ENCODE data around the gene SHQ1. TPM values are rescaled to one million over a fixed set of nuclear protein-coding genes. Genes with fewer than 3 reads are reported as not detected.

Gene SHQ1
- total RNA-seq, 1 donor from 2014 or later = 12.3 TPM

DNA sequence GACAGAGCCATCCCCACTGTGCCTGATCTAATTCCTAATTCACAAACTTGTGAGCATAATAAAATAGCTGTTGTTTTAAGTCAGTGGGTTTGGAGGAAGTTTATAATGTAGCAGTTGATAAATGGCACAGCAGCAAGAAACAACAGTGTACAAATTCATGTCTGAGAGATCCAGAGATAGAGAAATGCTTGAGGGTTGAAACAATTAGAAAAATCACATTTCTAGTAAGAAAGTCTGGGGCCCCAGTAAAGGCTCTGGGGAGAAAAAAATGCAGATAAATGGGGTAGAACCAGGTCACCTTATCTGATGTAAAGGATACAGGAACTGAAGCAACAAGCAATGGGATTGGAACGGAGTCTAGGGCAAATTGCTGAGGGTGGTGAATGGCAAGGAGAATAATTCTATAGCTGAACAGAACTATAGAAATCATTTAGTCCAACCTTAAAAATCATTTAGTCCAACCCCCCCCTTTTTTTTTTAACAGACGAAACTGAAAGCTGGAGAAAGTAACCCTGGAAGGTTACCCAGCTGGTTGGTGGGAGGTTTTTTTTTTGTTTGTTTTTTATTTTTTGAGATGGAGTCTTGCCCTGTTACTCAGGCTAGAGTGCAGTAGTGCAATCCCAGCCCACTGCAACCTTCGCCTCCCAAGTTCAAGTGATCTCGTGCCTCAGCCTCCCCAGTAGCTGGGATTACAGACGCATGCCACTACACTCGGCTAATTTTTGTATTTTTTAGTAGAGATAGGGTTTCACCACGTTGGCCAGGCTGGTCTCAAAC, 14.3 kb upstream of the SHQ1 start:
- TF ChIP-seq, protein P1, sequence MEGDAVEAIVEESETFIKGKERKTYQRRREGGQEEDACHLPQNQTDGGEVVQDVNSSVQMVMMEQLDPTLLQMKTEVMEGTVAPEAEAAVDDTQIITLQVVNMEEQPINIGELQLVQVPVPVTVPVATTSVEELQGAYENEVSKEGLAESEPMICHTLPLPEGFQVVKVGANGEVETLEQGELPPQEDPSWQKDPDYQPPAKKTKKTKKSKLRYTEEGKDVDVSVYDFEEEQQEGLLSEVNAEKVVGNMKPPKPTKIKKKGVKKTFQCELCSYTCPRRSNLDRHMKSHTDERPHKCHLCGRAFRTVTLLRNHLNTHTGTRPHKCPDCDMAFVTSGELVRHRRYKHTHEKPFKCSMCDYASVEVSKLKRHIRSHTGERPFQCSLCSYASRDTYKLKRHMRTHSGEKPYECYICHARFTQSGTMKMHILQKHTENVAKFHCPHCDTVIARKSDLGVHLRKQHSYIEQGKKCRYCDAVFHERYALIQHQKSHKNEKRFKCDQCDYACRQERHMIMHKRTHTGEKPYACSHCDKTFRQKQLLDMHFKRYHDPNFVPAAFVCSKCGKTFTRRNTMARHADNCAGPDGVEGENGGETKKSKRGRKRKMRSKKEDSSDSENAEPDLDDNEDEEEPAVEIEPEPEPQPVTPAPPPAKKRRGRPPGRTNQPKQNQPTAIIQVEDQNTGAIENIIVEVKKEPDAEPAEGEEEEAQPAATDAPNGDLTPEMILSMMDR (IDR thresholded peaks at IDR 0.05) = no peak
- TF ChIP-seq POLR2AphosphoS5 (IDR thresholded peaks at IDR 0.05; ENCODE audit: insufficient read depth in 1 of 2, low read depth in 1 of 2) (no peak), POLR2A (IDR thresholded peaks at IDR 0.05) (no peak)
- Histone ChIP-seq H3K27me3 (no peaks in the 10 kb centered on the region), H3K4me3 (no peak overlapping the region), H3K4me1 (no peaks in the 10 kb centered on the region), H3K36me3 (no peaks in the 10 kb centered on the region), H3K9me3 (no peaks in the 10 kb centered on the region), H3K27ac (peak overlapping the region; percentile 13)
- intact Hi-C loops (cut with DNase I) = no loop called here
- DNase-seq (ENCODE audit: extremely low spot score in 2 of 2) = no peak

DNA sequence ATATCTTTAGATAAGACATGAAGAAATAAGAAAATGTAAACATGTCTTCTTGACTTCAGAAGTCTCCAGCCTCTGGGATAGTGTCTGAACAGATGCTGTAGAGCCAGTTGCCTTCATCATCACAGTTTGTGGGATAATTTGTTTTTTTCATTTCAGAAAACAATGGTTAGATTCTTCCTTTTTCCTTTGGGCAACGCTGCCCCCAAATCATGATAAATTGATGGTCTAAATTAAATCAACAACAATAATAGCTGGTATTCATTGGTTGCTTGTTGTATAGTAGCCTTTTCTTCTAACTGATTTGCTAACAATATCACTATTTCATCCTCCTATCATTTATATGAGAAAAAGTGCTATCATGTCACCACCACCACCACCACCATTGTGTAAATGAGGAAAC, 12.6 kb upstream of the SHQ1 start:
- Histone ChIP-seq H3K36me3 (no peaks in the 10 kb centered on the region), H3K9me3 (no peaks in the 10 kb centered on the region), H3K27ac (no peak overlapping the region), H3K27me3 (no peaks in the 10 kb centered on the region), H3K4me3 (no peak overlapping the region), H3K4me1 (no peaks in the 10 kb centered on the region)
- no peak for TF ChIP-seq POLR2AphosphoS5 (IDR thresholded peaks at IDR 0.05; ENCODE audit: insufficient read depth in 1 of 2, low read depth in 1 of 2)
- TF ChIP-seq, protein P1 (IDR thresholded peaks at IDR 0.05) = no peak
- no peak for TF ChIP-seq POLR2A (IDR thresholded peaks at IDR 0.05)
- intact Hi-C loops (cut with DNase I) = no loop called here
- DNase-seq (ENCODE audit: extremely low spot score in 2 of 2) = no peak

GRCh38 chr3:72860053-72860452, 11.8 kb upstream of the SHQ1 start:
- intact Hi-C loops (cut with DNase I) = no loop called here
- no peak overlapping the region for H3K4me3 ChIP-seq

DNA sequence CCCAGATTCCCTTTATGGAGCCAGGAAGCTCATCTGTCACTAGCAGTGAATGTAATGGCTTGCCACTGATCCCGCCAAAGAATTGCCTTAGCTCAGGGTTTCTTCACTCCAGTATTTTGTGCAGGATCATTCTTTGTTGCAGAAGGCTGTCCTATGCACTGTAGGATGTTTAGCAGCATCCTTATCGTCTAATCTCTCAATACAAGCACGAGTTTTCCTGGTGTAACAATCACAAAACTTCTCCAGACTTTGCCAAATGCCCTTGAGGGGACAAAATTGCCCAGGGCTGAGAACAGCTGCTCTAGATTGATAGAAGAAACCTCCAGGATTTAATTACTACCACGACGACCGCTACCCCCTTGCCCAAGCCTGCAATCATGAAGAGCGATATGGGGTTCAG, 6.8 kb upstream of the SHQ1 start:
- intact Hi-C loops (cut with DNase I) = loop anchor here (10.0 kb wide), 1 partner anchor 230 kb away; no protein-coding TSS in a partner anchor
- no peak for DNase-seq (ENCODE audit: extremely low spot score in 2 of 2)
- TF ChIP-seq, protein P1 (IDR thresholded peaks at IDR 0.05) = no peak
- TF ChIP-seq POLR2AphosphoS5 (IDR thresholded peaks at IDR 0.05; ENCODE audit: insufficient read depth in 1 of 2, low read depth in 1 of 2) (no peak), POLR2A (IDR thresholded peaks at IDR 0.05) (no peak)
- Histone ChIP-seq H3K36me3 (no peaks in the 10 kb centered on the region), H3K9me3 (no peaks in the 10 kb centered on the region), H3K27me3 (no peaks in the 10 kb centered on the region), H3K4me1 (no peaks in the 10 kb centered on the region), H3K27ac (no peak overlapping the region), H3K4me3 (no peak overlapping the region)

More at GRCh38 chr3:72860053-72860452, 11.8 kb upstream of the SHQ1 start:
- H3K27ac ChIP-seq = no peak overlapping the region
- H3K4me1 ChIP-seq = no peaks in the 10 kb centered on the region
- H3K9me3 ChIP-seq = no peaks in the 10 kb centered on the region
- TF ChIP-seq POLR2A (IDR thresholded peaks at IDR 0.05) (no peak), POLR2AphosphoS5 (IDR thresholded peaks at IDR 0.05; ENCODE audit: insufficient read depth in 1 of 2, low read depth in 1 of 2) (no peak)
- TF ChIP-seq, protein P1 (IDR thresholded peaks at IDR 0.05) = no peak
- DNase-seq (ENCODE audit: extremely low spot score in 2 of 2) = no peak
- no peaks in the 10 kb centered on the region for H3K27me3 ChIP-seq
- no peaks in the 10 kb centered on the region for H3K36me3 ChIP-seq

DNA sequence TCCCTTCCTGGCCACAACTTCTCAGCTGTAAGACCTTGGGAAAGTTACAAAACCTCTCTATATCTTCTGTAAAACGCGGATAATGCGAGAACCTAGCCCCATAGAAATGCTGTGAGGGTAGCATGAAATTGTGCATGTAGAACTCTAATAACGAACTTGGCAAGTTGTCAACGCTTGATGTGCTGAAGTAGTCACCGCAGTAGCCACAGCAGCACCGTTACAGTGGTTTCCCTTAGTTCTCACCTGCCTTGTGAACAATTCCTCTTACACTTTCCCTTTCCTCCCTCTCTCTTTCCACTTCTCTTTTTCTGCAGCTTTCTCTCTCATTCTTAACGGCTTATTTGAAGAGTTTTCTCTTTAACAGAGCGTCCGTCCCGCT, 447 bp upstream of the SHQ1 start:
- Histone ChIP-seq H3K27ac (no peak overlapping the region), H3K36me3 (no peaks in the 10 kb centered on the region), H3K9me3 (no peaks in the 10 kb centered on the region), H3K4me1 (peaks cover 21% of the 10 kb centered on the region), H3K4me3 (peak overlapping the region; percentile 74 to 85), H3K27me3 (no peaks in the 10 kb centered on the region)
- TF ChIP-seq POLR2A (IDR thresholded peaks at IDR 0.05) (no peak), POLR2AphosphoS5 (IDR thresholded peaks at IDR 0.05; ENCODE audit: insufficient read depth in 1 of 2, low read depth in 1 of 2) (no peak)
- TF ChIP-seq, protein P1 (IDR thresholded peaks at IDR 0.05) = no peak
- DNase-seq (ENCODE audit: extremely low spot score in 2 of 2) = no peak
- intact Hi-C loops (cut with DNase I) = loop anchor here (2.0 to 10.0 kb wide), 2 partner anchors 148 to 206 kb away; partner anchors contain the start of gene PPP4R2
